Motor neuron (in vitro differentiated cells): ENCODE results near the gene CIAO2A. TPM values are rescaled to one million over a fixed set of nuclear protein-coding genes. Genes with fewer than 3 reads are reported as not detected.
A peak's percentile ranks its signal among the peaks of the same experiment; 100 is the strongest.

Experiments used
- ATAC-seq, 8 experiments: fragments of 200-7000 bp; cut with Tn5 transposase; replicated peaks in 6 of 8; 2 replicates each; pipeline ENCODE4 v1.8.0; 2021; ENCODE audit warnings: mild to moderate bottlenecking in 8 of 8, moderate library complexity in 8 of 8
- H3K27ac ChIP-seq, 2 donors: fragments of 250-450 bp; sonication (Bioruptor Pico); 2 replicates each; pipeline ENCODE4 v1.9.0; 2021; ENCODE audit warnings: antibody characterized with exemption in 2 of 2, mild to moderate bottlenecking in 2 of 2, moderate library complexity in 1 of 2
- H3K4me1 ChIP-seq, 2 donors: fragments of 250-450 bp; sonication (Bioruptor Pico); replicated peaks in 1 of 2; 2 replicates each; pipeline ENCODE4 v1.6.1; 2021; ENCODE audit warnings: antibody characterized with exemption in 2 of 2, mild to moderate bottlenecking in 2 of 2, moderate library complexity in 1 of 2
- H3K4me3 ChIP-seq, 5 donors: fragments of 250-450 bp; sonication (Bioruptor Pico); 2 replicates each; pipeline ENCODE4 v1.9.0; 2021; ENCODE audit warnings: antibody characterized with exemption in 5 of 5, mild to moderate bottlenecking in 5 of 5, moderate library complexity in 4 of 5
- WGBS, 10 experiments: fragments of 450-650 bp; shearing (Covaris generic); methylation state at CpG; one replicate each; pipeline ENCODE4 v1.0.0; 2022; 5-methylcytosine and 5-hydroxymethylcytosine counted together
- in situ Hi-C, 9 experiments: fragments of 400-800 bp; cut with MboI; loops; one replicate each; pipeline ENCODE4 v1.15.0; 2021; ENCODE audit warnings: low sequenced_read_pairs in 9 of 9, low pct_unique_long_range_greater_than_20kb in 2 of 9; ENCODE audit not compliant: unreplicated experiment in 9 of 9
- total RNA-seq, 8 experiments: library from RNA; unstranded; fragments of 300-600 nt; gene quantifications; 2 replicates each; pipeline versions ENCODE4 v1.2.3 to v1.2.4, GENCODE V29; 2022

Gene CIAO2A
- total RNA-seq, 8 experiments from 2014 or later = 42.0 to 106 (median 74.5) TPM

- Histone ChIP-seq H3K4me3 (no peak overlapping the region), H3K27ac (no peak overlapping the region), H3K4me1 (no peaks in the 10 kb centered on the region)
- WGBS, 10 experiments = 0 to 80% (median 40%) methylated on average over 1 of the region's 1 CpG; no CpG with 5 or more reads in 5 of the 10 experiments
- in situ Hi-C loops = no loop called here
- peak in 2 of 8 experiments; percentile 60 to 85 for ATAC-seq
Observed at GRCh38 chr15:64023220-64023619, 70.4 kb downstream of the CIAO2A start.

DNA sequence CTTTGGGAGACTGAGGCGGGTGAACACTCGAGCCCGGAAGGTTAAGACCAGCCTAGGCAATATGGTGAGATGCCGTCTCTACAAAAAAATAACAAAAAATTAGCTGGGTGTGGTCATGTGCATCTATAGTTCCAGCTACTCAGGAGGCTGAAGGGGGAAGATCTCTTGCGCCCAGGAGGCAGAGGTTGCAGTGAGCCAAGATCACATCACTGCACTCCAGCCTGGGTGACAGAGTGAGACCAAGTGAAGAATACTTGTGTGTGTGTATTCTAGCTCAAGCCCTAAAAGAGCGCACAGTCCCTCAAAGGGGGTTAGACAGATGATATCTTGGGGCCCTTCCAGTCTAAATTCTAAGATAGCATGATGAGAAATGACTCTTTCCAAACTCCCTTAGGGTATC lies 71.1 kb downstream of the CIAO2A start:
- in situ Hi-C loops = no loop called here

More for the DNA sequence above, 71.1 kb downstream of the CIAO2A start:
- no peaks in the 10 kb centered on the region for H3K4me1 ChIP-seq
- H3K27ac ChIP-seq = no peak overlapping the region
- no peak for ATAC-seq
- H3K4me3 ChIP-seq = no peak overlapping the region
- 76 to 100% (median 89%) methylated on average over 1 to 6 of the region's 6 CpGs; no CpG with 5 or more reads in 4 of the 10 experiments for WGBS, 10 experiments

Other genes starting within 250 kb of the CIAO2A start
- gene DAPK2, start 47.4 kb downstream of the CIAO2A start, total RNA-seq = 10 to 100 TPM in 1 of 8 experiments, 1 to 10 TPM in 4, under 1 TPM in 3; 0.22 to 20.8 (median 1.5) TPM
- gene SNX1, start 2.1 kb upstream of the CIAO2A start, total RNA-seq = 100 to 1,000 TPM in 1 of 8 experiments, 10 to 100 TPM in 7; 18.4 to 106 (median 41.6) TPM
- 1 to 10 TPM; 1.7 to 6.0 (median 3.4) TPM for gene SNX22, start 57.9 kb upstream of the CIAO2A start, total RNA-seq
- 1,000 to 10,000 TPM in 1 of 8 experiments, 100 to 1,000 TPM in 7; 281 to 1,089 (median 441) TPM for gene PPIB, start 69.2 kb upstream of the CIAO2A start, total RNA-seq